H1 (cell line): ENCODE measurements around the gene PIGC. TPM values are rescaled to one million over a fixed set of nuclear protein-coding genes. Genes with fewer than 3 reads are reported as not detected.

Experiments used
- GABPA ChIP-seq: IDR thresholded peaks from 2 replicates; pipeline ENCODE4 v1.6.1; 2011; ENCODE audit warnings: mild to moderate bottlenecking, low read length, moderate library complexity, borderline replicate concordance; ENCODE audit not compliant: insufficient read depth
- PHF8 ChIP-seq: fragments of 200-600 bp; sonication (generic); conservative IDR thresholded peaks from 2 replicates; pipeline ENCODE4 v1.7.1; 2012; ENCODE audit warnings: low read depth, mild to moderate bottlenecking, inconsistent platforms, low read length, moderate library complexity
- POU5F1 ChIP-seq: IDR thresholded peaks from 2 replicates; pipeline ENCODE4 v1.6.1; 2011; ENCODE audit warnings: low read depth, mild to moderate bottlenecking, low read length, moderate library complexity
- polyA plus RNA-seq, 7 experiments: library from polyadenylated mRNA; depleted of rRNA in 3 of 7; stranded (reverse) in 5 of 7; unstranded in 2 of 7; fragments of >200 nt in 5 of 7; fragments of 200-250 nt in 2 of 7; gene quantifications; 1 replicate in 5 of 7; 2 replicates in 1 of 7; 4 replicates in 1 of 7; pipeline versions ENCODE4 v1.2.1 to v1.2.3, GENCODE V29; 2011 to 2013; ENCODE audit warnings: missing spikeins in 2 of 7, mixed read lengths in 2 of 7
- total RNA-seq: library from RNA; stranded (reverse); fragmentation: NEBNext Ultra II Directional; extraction: Animal tissue kit (Norgen Biotek cat#: 25700); gene quantifications from 2 replicates; pipeline ENCODE4 v1.2.1, GENCODE V29; 2021

The PIGC gene
- total and polyA plus RNA-seq, 2 of the 8 experiments (the other 6 are each of a cell fraction or from before 2014, with no cell fraction given): 21.0 to 39.3 TPM

DNA sequence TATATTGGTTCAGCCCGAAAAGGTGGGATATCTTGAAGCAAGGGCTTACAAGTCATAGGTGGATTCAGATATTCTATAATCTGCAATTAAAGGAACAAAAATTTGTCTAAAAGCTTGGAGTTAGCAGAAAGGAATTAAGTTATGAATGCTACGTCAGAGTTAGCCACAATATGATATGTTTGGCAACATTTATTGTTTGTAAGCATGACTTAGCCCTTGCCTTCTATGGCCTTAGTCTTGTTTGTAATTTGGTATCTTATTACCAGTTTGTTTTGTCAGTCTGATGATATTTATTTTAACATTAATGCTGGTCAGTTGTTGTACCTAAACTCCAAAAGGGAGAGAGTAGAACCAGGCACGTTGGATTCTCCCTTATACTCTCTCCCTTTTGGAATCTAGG, 46.0 kb upstream of the PIGC start (continued):
- TF ChIP-seq GABPA (no peak), PHF8 (no peak), POU5F1 (no peak)
